CD4-positive, alpha-beta T cell treated with Interferon gamma for 1 hour (primary cell): ENCODE data around the gene AGBL4.

Experiments used
- DNase-seq: peaks from one replicate; pipeline ENCODE4 v3.0.0-alpha.2; 2020

AGBL4 gene

DNA sequence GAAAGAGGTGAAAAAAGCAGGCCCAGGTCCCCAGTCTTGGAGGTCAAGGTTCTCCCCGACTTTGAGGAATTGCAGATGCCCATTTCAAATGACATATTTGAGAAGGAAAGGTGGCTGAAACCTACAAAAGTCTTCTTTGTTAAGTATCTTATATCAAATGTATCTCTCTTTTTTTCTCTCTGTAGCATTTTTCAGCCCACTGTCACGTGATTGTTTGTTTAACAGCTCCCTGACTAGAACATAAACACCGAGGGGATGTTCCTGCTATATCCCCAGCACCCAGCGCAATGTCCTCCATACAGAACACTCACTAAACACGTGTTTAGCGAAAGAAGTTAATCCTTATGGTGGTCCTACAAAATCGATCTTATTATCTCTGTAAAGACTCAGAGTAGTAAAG, 1274.7 kb downstream of the AGBL4 start:
- no peak for DNase-seq

DNA sequence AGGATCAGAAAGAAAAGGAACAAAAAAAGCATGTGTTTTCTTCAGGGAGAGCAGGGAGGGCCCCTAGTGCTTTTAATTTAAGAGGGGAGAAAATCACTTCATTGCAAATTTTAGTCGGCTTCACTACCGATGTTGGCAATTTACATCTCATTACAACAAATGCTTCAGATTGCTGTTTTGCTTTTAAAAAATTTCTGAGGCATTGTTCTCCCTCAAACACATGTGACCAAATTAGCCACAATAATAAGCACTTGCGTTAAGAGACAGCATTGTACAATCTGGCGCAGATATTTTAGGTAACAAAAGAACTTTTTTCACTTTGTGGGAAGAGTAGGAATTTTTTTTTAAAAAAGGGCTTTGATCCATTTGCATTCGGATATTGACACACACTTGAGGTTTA, 1276.8 kb downstream of the AGBL4 start:
- DNase-seq: no peak

DNA sequence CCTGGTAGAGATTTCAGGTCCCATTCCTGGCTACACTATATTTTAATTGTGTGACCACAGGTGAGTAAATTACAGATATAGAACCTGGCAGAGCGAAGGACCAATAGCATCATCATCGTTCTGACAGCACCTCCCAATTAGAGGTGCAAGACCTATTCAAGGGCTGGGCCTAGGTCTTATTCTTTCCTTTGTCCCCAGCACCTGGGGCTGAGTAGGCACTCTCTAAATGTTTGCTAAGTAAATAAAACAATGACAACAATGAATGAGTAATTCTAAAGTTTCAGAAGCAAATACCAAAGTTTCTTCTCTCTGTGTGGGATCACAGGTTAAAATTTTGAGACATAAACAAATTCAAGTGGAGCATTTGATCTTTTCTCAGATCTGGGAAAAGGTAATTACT, 1279.7 kb downstream of the AGBL4 start:
- DNase-seq: no peak

GRCh38 chr1:48743480-48743879, 1280.3 kb downstream of the AGBL4 start:
- no peak for DNase-seq

DNA sequence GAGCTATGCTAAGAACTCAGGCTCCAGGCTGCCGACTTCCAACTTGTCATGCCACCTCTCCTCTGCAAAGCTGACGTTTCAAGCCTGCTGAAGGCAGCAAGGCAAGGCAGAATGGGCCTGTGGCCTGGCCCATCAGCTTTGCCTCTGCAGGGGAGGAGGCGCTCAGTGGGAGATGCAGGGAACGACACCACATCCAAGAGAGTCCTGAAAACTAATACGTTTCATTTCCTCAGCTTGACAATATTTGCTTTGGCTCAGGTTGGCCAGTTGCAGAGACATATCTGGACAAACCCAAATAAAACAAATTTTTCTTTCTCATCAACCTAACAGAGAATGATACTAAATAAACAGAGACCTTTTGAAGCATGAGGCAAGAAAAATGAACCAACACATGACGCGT, 1282.4 kb downstream of the AGBL4 start:
- DNase-seq: no peak

- DNase-seq: no peak
These were observed 1283.1 kb downstream of the AGBL4 start for GRCh38 chr1:48740621-48741020.

- no peak for DNase-seq
These were observed 1284.7 kb downstream of the AGBL4 start for GRCh38 chr1:48739091-48739490.

GRCh38 chr1:48738356-48738755, 1285.4 kb downstream of the AGBL4 start:
- no peak for DNase-seq

GRCh38 chr1:48735796-48736195, 1288.0 kb downstream of the AGBL4 start:
- DNase-seq: no peak

- DNase-seq: no peak
These were observed 1293.4 kb downstream of the AGBL4 start for GRCh38 chr1:48730164-48730910.

DNA sequence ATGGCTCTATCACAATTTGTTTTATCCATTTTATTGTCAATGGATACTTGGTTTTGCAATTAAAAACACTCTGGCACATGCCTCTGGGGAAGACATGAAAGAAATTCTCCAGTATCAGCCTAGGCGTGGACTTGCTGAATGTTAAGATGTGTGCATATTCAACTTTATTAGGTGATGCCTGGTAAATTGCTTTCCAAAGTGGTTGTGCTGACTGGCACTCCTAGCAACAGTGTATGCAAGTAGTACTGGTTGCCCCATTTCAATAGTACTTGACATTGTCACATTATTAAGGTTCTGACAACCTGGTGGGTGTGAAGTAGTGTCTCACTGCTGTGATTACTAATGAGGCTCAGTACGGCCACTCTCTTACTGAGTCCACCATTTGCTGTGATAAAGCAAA, 1295.2 kb downstream of the AGBL4 start:
- DNase-seq: no peak

- no peak for DNase-seq
These were observed 1297.1 kb downstream of the AGBL4 start for GRCh38 chr1:48726557-48727215.

- DNase-seq: no peak
These were observed 1297.6 kb downstream of the AGBL4 start for GRCh38 chr1:48726139-48726538.

DNA sequence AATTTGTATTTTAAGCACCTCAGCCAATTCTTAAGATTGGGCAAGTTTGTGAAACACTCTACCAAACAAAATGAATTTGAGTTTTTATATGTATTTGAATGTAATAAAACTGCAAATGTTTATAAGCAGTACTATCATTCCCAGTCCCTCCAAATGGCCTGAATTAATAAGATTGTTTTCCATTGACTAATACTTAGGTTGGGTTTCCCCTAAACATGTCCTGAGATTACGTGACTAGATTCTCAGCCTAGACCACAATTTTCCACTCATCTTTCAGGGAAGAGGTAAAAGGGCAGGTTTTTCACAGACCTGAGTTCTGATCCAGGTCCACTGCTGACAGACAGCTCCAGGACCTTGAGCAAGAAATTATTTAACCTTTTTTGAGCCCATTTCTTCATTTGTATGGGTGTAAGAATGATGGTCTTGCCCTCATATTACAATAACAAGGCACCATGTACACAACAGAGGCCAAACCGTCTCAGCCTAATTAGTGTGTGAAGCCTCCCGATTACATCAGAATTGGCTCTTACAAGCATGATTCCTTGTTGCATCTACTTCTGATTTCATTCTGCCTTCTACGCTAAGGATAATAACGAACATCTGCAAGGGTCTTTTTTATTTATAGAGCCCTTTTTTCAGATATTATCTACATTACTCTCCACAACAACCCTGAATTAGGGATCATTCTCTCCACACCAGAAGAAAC, 1298.3 kb downstream of the AGBL4 start:
- no peak for DNase-seq

DNA sequence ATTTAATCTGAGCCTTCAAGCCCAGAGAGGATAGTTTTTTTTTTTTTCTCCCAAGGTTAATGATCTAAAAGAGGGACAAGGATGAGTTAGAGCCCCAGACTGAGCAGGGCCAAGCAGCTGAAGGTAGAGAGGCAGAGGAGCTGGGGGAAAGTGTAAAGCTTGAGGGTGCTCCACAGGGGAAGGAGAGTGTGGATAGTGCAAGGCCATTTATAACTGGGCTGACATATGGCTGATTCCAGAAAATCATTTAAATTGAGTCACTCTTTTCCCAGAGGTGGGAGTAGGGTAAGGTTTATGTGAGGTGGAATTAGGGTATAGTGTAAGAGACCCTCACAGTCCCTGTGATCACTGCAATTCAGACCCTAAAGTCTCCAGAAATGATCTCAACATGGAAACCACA, 1302.8 kb downstream of the AGBL4 start:
- no peak for DNase-seq

DNA sequence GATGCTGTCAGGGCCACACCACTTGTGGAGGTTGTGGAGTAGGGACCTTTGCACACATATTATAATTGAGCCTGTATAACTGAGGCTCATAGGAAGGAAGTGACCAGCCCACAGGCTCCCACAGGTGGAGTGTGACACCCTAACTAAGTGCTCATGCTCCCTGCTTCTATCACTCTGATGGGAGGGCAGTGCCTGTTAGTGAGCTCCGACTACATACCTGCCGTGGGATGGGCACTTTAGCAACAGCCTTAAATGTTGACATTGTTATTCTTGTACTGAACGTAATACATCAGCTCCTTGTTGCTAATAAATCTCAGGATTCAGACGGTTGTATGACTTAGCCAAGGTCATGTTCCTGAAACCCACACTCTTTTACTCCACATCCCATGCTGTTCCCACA, 1305.0 kb downstream of the AGBL4 start:
- no peak for DNase-seq

DNA sequence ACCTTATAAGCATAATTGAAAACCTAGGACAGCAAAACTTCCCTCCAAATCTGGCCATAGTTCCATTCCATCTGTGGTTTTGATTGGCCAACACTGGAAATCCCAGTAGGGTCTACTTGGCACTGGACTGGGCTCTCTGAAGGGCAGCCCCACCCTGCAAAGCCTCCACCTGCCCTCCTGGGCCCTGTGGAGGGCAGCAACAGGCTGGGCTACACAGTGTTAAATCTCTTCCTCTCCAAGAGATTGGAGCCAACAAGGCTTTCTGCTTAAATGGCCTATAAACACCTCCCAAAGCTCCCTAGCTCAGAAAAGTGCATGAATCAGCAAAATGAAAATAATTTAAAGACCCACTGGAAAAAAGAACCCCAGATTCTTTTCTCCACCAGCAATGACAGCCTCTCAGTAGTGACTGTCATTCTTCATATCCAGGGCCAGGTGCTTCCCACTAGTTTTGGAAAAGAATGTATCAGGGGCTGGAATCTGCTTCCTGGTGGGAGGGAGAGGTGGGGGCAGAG, 1305.6 kb downstream of the AGBL4 start:
- no peak for DNase-seq

GRCh38 chr1:48717082-48717481, 1306.7 kb downstream of the AGBL4 start:
- no peak for DNase-seq

DNA sequence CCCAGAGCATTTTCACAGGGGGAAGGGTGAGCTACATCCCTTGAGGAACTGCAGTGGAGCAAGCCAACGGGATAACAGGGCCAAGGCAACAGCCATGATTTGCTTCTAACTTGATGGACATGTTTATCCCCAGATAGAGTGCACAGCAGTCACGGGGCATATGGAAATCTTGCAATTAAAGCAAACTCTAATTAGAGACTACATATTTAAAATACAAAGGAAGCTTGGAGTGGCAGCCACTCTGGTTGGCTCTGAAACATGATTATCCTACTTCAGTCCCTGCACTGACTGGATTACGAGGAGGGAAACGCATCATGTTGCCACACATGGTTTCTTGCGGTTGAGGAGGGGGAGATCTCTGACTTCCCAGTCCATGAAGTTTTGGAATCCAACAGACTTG, 1307.8 kb downstream of the AGBL4 start:
- DNase-seq: no peak

GRCh38 chr1:48710915-48711314, 1312.8 kb downstream of the AGBL4 start:
- no peak for DNase-seq

GRCh38 chr1:48710318-48710717, 1313.4 kb downstream of the AGBL4 start:
- DNase-seq: no peak

DNA sequence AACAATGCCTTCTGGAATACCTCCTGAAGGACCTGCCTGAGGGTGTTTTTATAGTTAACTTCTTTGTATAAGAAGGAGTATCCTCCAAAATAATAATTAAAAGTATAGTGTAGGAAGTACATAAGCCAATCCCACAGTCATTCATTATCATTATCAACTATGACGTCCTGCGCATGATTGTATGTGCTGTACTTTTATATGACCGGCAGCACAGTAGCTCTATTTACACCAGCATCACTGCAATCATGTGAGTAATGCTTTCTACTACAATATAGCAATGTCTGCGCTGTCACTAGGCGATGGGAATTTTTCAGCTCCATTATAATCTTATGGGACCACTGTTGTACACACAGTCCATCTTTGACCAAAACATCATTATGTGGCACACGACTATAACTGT, 1319.0 kb downstream of the AGBL4 start:
- no peak for DNase-seq

DNA sequence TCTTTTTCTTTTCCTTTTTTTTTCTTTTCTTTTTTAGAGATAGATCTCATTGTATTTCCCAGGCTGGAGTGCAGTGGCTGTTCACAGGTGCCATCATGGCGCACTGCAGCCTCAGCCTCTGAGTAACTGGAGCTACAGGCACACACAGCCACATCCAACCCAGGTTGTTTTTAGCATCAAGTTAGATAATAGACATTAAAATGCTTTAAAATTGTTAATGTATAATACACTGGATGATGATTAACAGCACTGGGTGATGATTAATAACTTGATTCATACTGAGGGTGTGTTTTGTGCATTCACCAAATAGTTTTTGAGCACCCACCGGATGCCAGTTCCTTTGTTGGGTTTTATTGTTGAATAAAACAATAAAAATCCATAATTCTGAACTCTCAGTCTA, 1322.3 kb downstream of the AGBL4 start:
- DNase-seq: no peak
